ENCODE data around the gene ZNF236. TPM values are rescaled to one million over a fixed set of nuclear protein-coding genes. Genes with fewer than 3 reads are reported as not detected.
A peak's percentile ranks its signal among the peaks of the same experiment; 100 is the strongest.

Gene ZNF236
- total RNA-seq, 2 experiments from 2014 or later = 6.6 to 16.1 TPM

- Histone ChIP-seq H3K4me2 (ENCODE audit: low read length) (0 out of 2 replicates have a peak overlapping the region, but pooled peaks have one; percentile 5), H3K9me2 (ENCODE audit: insufficient read depth, low read length) (no peaks in the 10 kb centered on the region), H4K20me1 (ENCODE audit: insufficient read depth, low read length) (no peaks in the 10 kb centered on the region), H3K36me3 (ENCODE audit: insufficient read depth, low read length) (no peaks in the 10 kb centered on the region), H3K79me2 (ENCODE audit: insufficient read depth, low read depth, low read length) (no peaks in the 10 kb centered on the region), H3K4me1 (ENCODE audit: insufficient read depth, low read length, poor library complexity, severe bottlenecking) (peaks cover 7% of the 10 kb centered on the region), H3K9me3 (ENCODE audit: low read length) (no peaks in the 10 kb centered on the region), H2AFZ (ENCODE audit: low read length) (no peak overlapping the region), H3K27ac (ENCODE audit: low read depth, low read length, poor library complexity, severe bottlenecking) (no peak overlapping the region), H3K4me3 (ENCODE audit: low read depth, low read length, poor library complexity, severe bottlenecking) (no peak overlapping the region)
- TF ChIP-seq, protein P1, sequence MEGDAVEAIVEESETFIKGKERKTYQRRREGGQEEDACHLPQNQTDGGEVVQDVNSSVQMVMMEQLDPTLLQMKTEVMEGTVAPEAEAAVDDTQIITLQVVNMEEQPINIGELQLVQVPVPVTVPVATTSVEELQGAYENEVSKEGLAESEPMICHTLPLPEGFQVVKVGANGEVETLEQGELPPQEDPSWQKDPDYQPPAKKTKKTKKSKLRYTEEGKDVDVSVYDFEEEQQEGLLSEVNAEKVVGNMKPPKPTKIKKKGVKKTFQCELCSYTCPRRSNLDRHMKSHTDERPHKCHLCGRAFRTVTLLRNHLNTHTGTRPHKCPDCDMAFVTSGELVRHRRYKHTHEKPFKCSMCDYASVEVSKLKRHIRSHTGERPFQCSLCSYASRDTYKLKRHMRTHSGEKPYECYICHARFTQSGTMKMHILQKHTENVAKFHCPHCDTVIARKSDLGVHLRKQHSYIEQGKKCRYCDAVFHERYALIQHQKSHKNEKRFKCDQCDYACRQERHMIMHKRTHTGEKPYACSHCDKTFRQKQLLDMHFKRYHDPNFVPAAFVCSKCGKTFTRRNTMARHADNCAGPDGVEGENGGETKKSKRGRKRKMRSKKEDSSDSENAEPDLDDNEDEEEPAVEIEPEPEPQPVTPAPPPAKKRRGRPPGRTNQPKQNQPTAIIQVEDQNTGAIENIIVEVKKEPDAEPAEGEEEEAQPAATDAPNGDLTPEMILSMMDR (conservative IDR thresholded peaks at IDR 0.05; ENCODE audit: low read length) = no peak
- no peak for TF ChIP-seq EZH2phosphoT487 (IDR thresholded peaks at IDR 0.05; ENCODE audit: borderline replicate concordance, low read depth, low read length)
- CTCF ChIA-PET (ENCODE audit: unreplicated experiment) = no interaction called here
- no peak for DNase-seq (ENCODE audit: low spot score)
- POLR2A ChIA-PET = no interaction called here
- no TSS peak for BruUV-seq (replicated peaks)
- intact Hi-C loops (cut with micrococcal nuclease; ENCODE audit: unreplicated experiment) = no loop called here
Observed at GRCh38 chr18:77002496-77002895, 180.1 kb downstream of the ZNF236 start.

DNA sequence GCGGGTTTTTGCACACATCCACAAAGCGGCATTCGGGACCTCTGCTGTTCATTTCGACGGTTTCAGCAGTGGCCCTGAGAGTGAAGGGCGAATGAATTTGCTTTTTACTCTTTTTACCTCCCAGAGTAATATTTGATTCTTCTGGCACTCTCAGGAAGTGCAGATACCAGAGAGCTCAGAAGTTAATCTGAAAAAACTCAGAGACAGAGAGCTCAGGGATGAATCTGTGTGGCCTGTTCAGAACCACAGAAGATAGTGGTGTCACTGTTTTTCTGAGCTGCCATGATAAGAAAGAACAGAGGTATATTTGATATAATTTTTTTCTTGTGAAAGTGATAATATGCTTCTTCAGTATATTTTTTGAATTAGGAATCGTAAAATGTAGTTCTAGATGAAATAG is 181.0 kb downstream of the ZNF236 start:
- Histone ChIP-seq H4K20me1 (ENCODE audit: insufficient read depth, low read length) (no peaks in the 10 kb centered on the region), H3K36me3 (ENCODE audit: insufficient read depth, low read length) (no peaks in the 10 kb centered on the region), H3K9me3 (ENCODE audit: low read length) (no peaks in the 10 kb centered on the region), H2AFZ (ENCODE audit: low read length) (no peak overlapping the region), H3K4me2 (ENCODE audit: low read length) (no peak overlapping the region), H3K9me2 (ENCODE audit: insufficient read depth, low read length) (no peaks in the 10 kb centered on the region), H3K4me3 (ENCODE audit: low read depth, low read length, poor library complexity, severe bottlenecking) (no peak overlapping the region), H3K4me1 (ENCODE audit: insufficient read depth, low read length, poor library complexity, severe bottlenecking) (peaks cover 7% of the 10 kb centered on the region), H3K79me2 (ENCODE audit: insufficient read depth, low read depth, low read length) (no peaks in the 10 kb centered on the region), H3K27ac (ENCODE audit: low read depth, low read length, poor library complexity, severe bottlenecking) (no peak overlapping the region)
- DNase-seq (ENCODE audit: low spot score) = no peak
- CTCF ChIA-PET (ENCODE audit: unreplicated experiment) = no interaction called here
- POLR2A ChIA-PET = interaction anchor here (1.5 kb wide), 1 partner anchor 51 kb away, joined by 4 read pairs; no protein-coding TSS in a partner anchor
- no peak for TF ChIP-seq EZH2phosphoT487 (IDR thresholded peaks at IDR 0.05; ENCODE audit: borderline replicate concordance, low read depth, low read length)
- TF ChIP-seq, protein P1 (conservative IDR thresholded peaks at IDR 0.05; ENCODE audit: low read length) = no peak
- no TSS peak for BruUV-seq (replicated peaks)
- intact Hi-C loops (cut with micrococcal nuclease; ENCODE audit: unreplicated experiment) = no loop called here

DNA sequence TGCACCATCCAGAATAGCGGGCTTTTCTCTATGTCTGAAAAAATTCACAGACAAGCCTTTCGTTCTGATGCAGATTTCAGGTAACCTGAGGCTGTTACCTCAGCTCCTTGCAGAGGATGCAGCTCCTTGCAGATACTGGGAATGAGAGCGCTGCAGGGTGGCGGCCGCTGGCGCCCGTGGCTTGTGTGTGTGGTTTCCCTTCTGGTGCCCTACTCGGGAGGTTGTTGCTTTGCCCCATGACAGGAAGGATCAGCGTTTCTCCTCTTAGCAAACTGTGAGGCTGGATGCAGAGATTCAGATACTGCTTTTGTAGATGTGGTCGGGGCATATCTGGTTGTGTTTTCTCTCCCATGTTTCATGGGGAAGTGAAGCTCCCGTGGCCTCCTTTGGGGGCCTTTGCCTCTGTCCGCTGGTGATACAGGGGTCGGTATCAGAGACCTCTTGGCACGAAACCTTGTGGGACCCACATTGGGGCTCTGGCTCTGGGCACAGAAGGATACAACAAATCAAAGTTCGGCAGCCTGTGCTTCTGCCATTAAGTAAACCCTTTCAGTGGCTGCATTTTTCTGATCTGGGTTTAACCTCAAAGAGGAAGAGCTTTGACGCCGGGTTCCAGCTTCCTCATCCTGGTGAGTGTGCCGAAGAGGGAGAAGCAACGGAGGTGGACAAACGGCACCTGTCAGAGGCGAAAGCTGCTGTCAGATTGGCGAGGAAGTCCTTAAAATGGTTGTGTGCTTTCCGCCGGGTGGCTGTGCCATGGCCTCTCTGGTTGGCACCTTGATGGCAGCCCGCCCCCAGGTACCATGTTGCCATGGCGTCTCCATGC is 182.4 kb downstream of the ZNF236 start:
- no peak overlapping the region for H3K4me3 ChIP-seq (ENCODE audit: low read depth, low read length, poor library complexity, severe bottlenecking)
- ChIA-PET POLR2A (no interaction called here), CTCF (ENCODE audit: unreplicated experiment) (no interaction called here)
- BruUV-seq (replicated peaks) = no TSS peak
- H4K20me1 ChIP-seq (ENCODE audit: insufficient read depth, low read length) = no peaks in the 10 kb centered on the region
- intact Hi-C loops (cut with micrococcal nuclease; ENCODE audit: unreplicated experiment) = no loop called here
- no peak for DNase-seq (ENCODE audit: low spot score)
- H3K79me2 ChIP-seq (ENCODE audit: insufficient read depth, low read depth, low read length) = no peaks in the 10 kb centered on the region
- no peak overlapping the region for H3K27ac ChIP-seq (ENCODE audit: low read depth, low read length, poor library complexity, severe bottlenecking)
- H3K4me1 ChIP-seq (ENCODE audit: insufficient read depth, low read length, poor library complexity, severe bottlenecking) = peaks cover 7% of the 10 kb centered on the region
- H3K4me2 ChIP-seq (ENCODE audit: low read length) = peak overlapping the region; percentile 5; the same call in 1 of the 2 replicates
- no peaks in the 10 kb centered on the region for H3K9me3 ChIP-seq (ENCODE audit: low read length)
- H3K9me2 ChIP-seq (ENCODE audit: insufficient read depth, low read length) = no peaks in the 10 kb centered on the region
- no peak for TF ChIP-seq EZH2phosphoT487 (IDR thresholded peaks at IDR 0.05; ENCODE audit: borderline replicate concordance, low read depth, low read length)
- TF ChIP-seq, protein P1 (conservative IDR thresholded peaks at IDR 0.05; ENCODE audit: low read length) = no peak
- H3K36me3 ChIP-seq (ENCODE audit: insufficient read depth, low read length) = no peaks in the 10 kb centered on the region
- no peak overlapping the region for H2AFZ ChIP-seq (ENCODE audit: low read length)
